ENCODE results near the gene LY6G5B. TPM values are rescaled to one million over a fixed set of nuclear protein-coding genes. Genes with fewer than 3 reads are reported as not detected.

Gene LY6G5B
- total and polyA plus RNA-seq, 2 donors (not counting 1 experiment from before 2014, with no cell fraction given), result 28.4 to 44.2 TPM

DNA sequence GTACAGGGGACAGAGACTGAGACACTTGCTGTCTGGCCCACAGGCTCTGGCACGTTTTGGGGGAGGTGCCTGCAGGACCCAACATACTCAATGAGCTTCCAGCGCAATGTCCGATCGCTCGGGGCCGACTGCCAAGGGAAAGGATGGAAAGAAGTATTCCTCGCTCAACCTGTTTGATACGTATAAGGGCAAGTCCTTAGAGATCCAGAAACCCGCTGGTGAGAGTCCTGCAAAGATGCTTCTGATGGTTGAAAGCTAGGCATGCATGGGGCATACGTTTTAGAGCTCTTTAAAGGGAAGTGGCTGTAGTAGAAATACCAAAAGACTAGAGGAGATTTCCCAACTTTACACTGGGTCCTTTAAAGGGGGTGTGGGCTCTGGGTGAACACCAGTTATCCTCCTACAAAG lies 47.1 kb upstream of the LY6G5B start:
- POLR2A ChIA-PET, result interaction anchor here (0.6 to 1.2 kb wide), 7 partner anchors 13 to 237 kb away, joined by 3 to 12 read pairs (median 4); no protein-coding TSS in a partner anchor
- Mint-ChIP-seq H3K4me1 (peaks cover 24% of the 10 kb centered on the region), H3K9me3 (ENCODE audit: insufficient read depth) (no peaks in the 10 kb centered on the region), H3K27ac (peak overlapping the region; percentile 12), H3K4me3 (peak overlapping the region; percentile 86), H3K27me3 (no peaks in the 10 kb centered on the region)
- TF ChIP-seq, protein P1, sequence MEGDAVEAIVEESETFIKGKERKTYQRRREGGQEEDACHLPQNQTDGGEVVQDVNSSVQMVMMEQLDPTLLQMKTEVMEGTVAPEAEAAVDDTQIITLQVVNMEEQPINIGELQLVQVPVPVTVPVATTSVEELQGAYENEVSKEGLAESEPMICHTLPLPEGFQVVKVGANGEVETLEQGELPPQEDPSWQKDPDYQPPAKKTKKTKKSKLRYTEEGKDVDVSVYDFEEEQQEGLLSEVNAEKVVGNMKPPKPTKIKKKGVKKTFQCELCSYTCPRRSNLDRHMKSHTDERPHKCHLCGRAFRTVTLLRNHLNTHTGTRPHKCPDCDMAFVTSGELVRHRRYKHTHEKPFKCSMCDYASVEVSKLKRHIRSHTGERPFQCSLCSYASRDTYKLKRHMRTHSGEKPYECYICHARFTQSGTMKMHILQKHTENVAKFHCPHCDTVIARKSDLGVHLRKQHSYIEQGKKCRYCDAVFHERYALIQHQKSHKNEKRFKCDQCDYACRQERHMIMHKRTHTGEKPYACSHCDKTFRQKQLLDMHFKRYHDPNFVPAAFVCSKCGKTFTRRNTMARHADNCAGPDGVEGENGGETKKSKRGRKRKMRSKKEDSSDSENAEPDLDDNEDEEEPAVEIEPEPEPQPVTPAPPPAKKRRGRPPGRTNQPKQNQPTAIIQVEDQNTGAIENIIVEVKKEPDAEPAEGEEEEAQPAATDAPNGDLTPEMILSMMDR (IDR thresholded peaks at IDR 0.05), result no peak
- H3K4me2 ChIP-seq (replicated peaks; ENCODE audit: low read depth, low read length, poor library complexity, severe bottlenecking), result no peak overlapping the region
- H2AFZ ChIP-seq (ENCODE audit: insufficient read depth, low read depth, low read length, poor library complexity, severe bottlenecking), result no peak overlapping the region
- H3K36me3 ChIP-seq (replicated peaks in 1 of 2; ENCODE audit: control extremely low read depth in 1 of 2, control insufficient read depth in 1 of 2, extremely low read depth in 1 of 2, insufficient read depth in 2 of 2, low read length in 1 of 2), result peaks cover 7 to 53% of the 10 kb centered on the region in 2 experiments
- CTCF ChIA-PET, result interaction anchor here (0.6 to 2.3 kb wide), 8 partner anchors 24 to 483 kb away, joined by 3 to 11 read pairs (median 4); partner anchors contain the start of genes BAG6 and DDX39B
- H3K27ac ChIP-seq (ENCODE audit: low read length in 2 of 2), result no peak overlapping the region
- intact Hi-C loops (cut with micrococcal nuclease), result loop anchor here (5.0 kb wide), 3 partner anchors 185 to 335 kb away; partner anchors contain the start of genes EHMT2, LSM2, NELFE and SKIC2
- DNase-seq (no peak), ATAC-seq (ENCODE audit: low read depth) (no peak)
- H3K4me1 ChIP-seq (ENCODE audit: control insufficient read depth in 2 of 2, insufficient read depth in 2 of 2, low read length in 2 of 2), result peaks cover 10 to 16% of the 10 kb centered on the region in 2 donors
- WGBS (ENCODE audit: insufficient coverage), result 92% methylated on average over 9 of the region's 10 CpGs
- H3K9me3 ChIP-seq (ENCODE audit: control extremely low read depth in 1 of 3, control insufficient read depth in 2 of 3, insufficient read depth in 1 of 3, low read length in 2 of 3), result peaks cover 0 to 6% (median 0%) of the 10 kb centered on the region in 3 donors
- H3K27me3 ChIP-seq (replicated peaks in 1 of 4; ENCODE audit: control extremely low read depth in 1 of 4, control insufficient read depth in 3 of 4, insufficient read depth in 4 of 4, low read length in 3 of 4), result no peaks in the 10 kb centered on the region
- H4K20me1 ChIP-seq (ENCODE audit: control insufficient read depth, insufficient read depth, low read length, poor library complexity, severe bottlenecking), result peaks cover 10% of the 10 kb centered on the region
- peaks cover 21% of the 10 kb centered on the region for H3K79me2 ChIP-seq (ENCODE audit: control insufficient read depth, insufficient read depth, low read length)
- no peak overlapping the region for H3K4me3 ChIP-seq (ENCODE audit: control extremely low read depth in 1 of 5, extremely low read depth in 1 of 5, insufficient read depth in 1 of 5, low read depth in 2 of 5, low read length in 4 of 5)
- H3K9ac ChIP-seq (ENCODE audit: low read length), result no peak overlapping the region

DNA sequence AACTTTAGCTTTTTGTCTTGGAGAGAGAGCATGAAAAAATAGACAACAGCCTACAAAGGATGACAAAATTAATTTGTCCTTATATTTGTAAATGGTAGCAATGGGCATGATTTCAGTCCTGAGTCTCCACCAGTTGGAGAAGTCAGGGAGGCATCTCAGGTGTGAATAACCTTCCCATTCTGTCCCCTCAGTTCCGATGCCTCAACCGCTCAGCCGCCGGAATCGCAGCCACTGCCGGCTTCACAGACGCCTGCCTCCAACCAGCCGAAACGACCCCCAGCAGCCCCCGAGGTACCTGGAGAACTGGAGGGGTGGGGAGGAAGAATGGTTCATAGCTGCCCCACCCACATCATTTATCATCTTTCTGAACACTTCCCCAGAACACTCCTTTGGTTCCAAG lies 45.7 kb upstream of the LY6G5B start:
- ATAC-seq (ENCODE audit: low read depth) (no peak), DNase-seq (no peak)
- Mint-ChIP-seq H3K4me1 (peaks cover 24% of the 10 kb centered on the region), H3K27ac (no peak overlapping the region), H3K27me3 (no peaks in the 10 kb centered on the region), H3K9me3 (ENCODE audit: insufficient read depth) (no peaks in the 10 kb centered on the region), H3K4me3 (no peak overlapping the region)
- H2AFZ ChIP-seq (ENCODE audit: insufficient read depth, low read depth, low read length, poor library complexity, severe bottlenecking), result no peak overlapping the region
- no peak overlapping the region for H3K9ac ChIP-seq (ENCODE audit: low read length)
- no peak overlapping the region for H3K27ac ChIP-seq (ENCODE audit: low read length in 2 of 2)
- H3K4me2 ChIP-seq (replicated peaks; ENCODE audit: low read depth, low read length, poor library complexity, severe bottlenecking), result no peak overlapping the region
- intact Hi-C loops (cut with micrococcal nuclease), result loop anchor here (5.0 kb wide), 3 partner anchors 183 to 333 kb away; partner anchors contain the start of genes EHMT2, LSM2, NELFE and SKIC2
- ChIA-PET POLR2A (interaction anchor here (1.4 kb wide), 1 partner anchor 44 kb away, joined by 3 read pairs; no protein-coding TSS in a partner anchor), CTCF (interaction anchor here (0.6 to 1.5 kb wide), 3 partner anchors 7 to 14 kb away, joined by 3 to 5 read pairs (median 3); no protein-coding TSS in a partner anchor)
- peaks cover 21% of the 10 kb centered on the region for H3K79me2 ChIP-seq (ENCODE audit: control insufficient read depth, insufficient read depth, low read length)
- H3K4me3 ChIP-seq (ENCODE audit: control extremely low read depth in 1 of 5, extremely low read depth in 1 of 5, insufficient read depth in 1 of 5, low read depth in 2 of 5, low read length in 4 of 5), result no peak overlapping the region
- H3K4me1 ChIP-seq (ENCODE audit: control insufficient read depth in 2 of 2, insufficient read depth in 2 of 2, low read length in 2 of 2), result peaks cover 10 to 16% of the 10 kb centered on the region in 2 donors
- peaks cover 18% of the 10 kb centered on the region for H4K20me1 ChIP-seq (ENCODE audit: control insufficient read depth, insufficient read depth, low read length, poor library complexity, severe bottlenecking)
- no peak for TF ChIP-seq EZH2 (IDR thresholded peaks at IDR 0.05; ENCODE audit: borderline replicate concordance, insufficient read depth, low read depth, low read length, poor library complexity, severe bottlenecking)
- TF ChIP-seq, protein P1 (IDR thresholded peaks at IDR 0.05), result no peak
- H3K9me3 ChIP-seq (ENCODE audit: control extremely low read depth in 1 of 3, control insufficient read depth in 2 of 3, insufficient read depth in 1 of 3, low read length in 2 of 3), result peaks cover 0 to 5% (median 0%) of the 10 kb centered on the region in 3 donors
- H3K36me3 ChIP-seq (replicated peaks in 1 of 2; ENCODE audit: control extremely low read depth in 1 of 2, control insufficient read depth in 1 of 2, extremely low read depth in 1 of 2, insufficient read depth in 2 of 2, low read length in 1 of 2), result peaks cover 7 to 64% of the 10 kb centered on the region in 2 experiments
- WGBS (ENCODE audit: insufficient coverage), result no CpG with 5 or more reads among the region's 10 CpGs
- H3K27me3 ChIP-seq (replicated peaks in 1 of 4; ENCODE audit: control extremely low read depth in 1 of 4, control insufficient read depth in 3 of 4, insufficient read depth in 4 of 4, low read length in 3 of 4), result no peaks in the 10 kb centered on the region
